HuH-7.5 (cell line): ENCODE measurements around the gene RCOR1.
A peak's percentile ranks its signal among the peaks of the same experiment; 100 is the strongest.

Experiments
- DNase-seq: peaks from one replicate; pipeline ENCODE4 v3.0.0; 2011; ENCODE audit warnings: low spot score

Gene RCOR1

DNA sequence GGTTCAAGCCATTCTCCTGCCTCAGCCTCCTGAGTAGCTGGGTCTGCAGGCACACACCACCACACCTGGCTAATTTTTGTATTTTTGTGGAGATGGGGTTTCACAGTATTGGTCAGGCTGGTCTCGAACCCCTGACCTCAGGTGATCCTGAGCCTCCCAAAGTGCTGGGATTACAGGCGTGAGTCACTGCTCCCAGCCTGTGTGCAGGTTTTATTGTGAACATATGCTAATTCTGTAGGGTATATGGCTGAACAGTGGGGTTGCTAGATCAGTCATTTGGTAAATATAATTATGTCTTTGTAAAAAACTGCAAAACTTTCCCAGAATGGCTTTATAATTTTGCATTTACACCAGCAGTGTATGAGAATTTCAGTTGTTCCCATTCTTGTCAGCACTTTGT, 85.9 kb downstream of the RCOR1 start:
- no peak for DNase-seq

DNA sequence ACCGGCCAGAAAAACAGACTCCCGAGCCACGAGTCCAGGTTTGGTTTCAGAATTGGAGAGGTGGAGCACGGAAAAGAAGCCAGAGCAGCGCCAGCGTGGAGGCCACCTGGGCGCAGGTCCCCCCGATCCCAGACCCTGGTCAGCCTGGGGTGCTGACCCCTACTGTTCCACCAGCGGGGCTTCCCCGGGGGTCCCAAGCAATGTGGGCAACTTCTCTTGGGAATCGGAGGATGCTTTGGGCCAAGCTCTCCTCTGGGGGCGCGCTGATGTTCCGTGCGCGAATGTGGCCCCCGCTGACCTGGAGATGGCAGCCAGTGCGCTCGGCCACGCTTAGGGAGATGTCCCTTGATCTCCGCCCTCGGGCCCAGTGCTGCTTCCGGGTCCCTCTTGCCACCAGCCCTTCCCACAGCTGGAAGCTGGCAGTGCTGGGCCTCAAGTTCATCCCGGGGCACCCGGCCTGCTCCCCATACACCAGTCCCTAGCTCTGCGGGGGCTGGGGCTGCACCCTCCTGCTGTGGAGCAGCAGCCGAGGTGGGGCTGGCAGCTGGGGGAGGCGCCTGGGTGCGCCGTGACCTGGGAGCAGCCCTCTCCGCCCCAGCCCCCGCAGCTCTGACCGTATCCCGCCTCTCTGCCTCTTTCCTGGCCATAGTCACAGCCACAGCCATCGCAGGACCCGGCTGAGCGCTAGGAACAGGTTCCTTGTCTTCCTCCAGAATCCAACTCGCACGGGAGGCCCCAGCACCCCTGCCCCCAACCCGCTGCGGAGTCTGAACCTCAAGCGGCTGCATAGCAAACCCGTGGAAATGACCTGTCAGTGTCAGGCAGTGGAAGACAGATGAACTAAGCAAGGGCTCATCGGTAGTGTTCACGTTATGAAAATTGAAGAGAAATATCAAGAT, 91.2 kb downstream of the RCOR1 start:
- DNase-seq = peak; percentile 33

DNA sequence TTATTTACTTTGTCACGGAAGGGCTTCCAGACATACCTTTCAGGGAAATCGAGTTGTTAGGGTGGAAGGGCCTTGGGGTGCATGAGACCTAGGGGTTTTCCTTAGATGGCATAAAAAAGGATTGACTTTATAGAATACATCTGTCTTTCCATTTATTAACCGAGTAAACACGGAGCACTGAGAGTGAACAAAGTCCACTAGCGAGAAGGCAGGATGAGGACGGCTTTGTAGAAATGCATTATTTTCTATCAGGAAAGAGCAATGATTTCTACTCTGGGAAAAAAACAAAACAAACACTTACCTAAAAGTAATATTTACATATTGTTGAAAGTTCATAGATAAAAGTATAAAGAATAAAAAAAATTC, 91.8 kb downstream of the RCOR1 start:
- DNase-seq = peak; percentile 37

DNA sequence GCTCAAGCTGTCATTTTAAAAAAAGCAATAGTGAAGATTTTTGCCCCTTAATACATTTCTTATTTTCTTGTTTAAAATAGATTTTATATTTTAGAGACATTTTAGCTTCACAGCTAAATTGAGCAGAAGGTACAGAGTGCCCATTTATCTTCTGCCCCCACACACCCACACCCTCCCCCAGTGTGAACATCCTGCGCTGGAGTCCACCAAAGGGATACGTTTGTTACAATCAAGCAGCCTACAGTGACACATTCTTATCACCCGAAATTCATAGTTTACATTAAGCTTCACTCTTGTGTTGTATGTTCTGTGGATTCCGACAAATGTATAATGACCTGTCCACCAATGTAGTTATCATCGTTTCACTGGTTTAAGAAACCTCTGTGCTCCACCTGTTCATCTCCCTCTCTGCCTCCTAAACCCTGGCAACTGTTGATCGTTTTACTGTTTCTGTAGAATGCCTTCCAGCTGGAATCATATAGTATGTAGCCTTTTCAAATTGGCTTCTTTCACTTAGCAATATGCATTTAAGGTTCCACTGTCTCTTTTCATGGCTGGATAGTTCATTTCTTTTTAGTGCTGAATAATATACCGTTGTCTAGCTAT, 93.8 kb downstream of the RCOR1 start:
- no peak for DNase-seq

DNA sequence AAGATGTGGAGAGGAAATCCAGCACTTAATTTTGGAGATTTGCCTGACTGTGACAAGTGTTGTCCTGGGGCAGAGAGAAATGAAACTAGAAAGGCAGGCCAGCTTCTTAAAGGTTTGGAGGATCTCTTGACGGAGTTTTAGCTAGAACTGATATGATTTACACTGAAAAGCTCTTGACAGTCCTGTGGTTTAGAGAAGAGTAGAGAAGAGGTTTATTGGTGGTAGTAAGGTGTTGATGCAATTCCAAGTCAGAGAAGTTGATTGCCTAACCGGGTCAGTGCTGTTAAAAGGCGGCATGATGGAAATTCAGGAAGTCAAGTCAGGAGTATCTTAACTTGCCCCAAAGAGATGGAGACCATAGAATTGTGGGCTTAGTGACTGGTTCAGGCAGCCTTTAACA, 95.8 kb downstream of the RCOR1 start:
- no peak for DNase-seq

DNA sequence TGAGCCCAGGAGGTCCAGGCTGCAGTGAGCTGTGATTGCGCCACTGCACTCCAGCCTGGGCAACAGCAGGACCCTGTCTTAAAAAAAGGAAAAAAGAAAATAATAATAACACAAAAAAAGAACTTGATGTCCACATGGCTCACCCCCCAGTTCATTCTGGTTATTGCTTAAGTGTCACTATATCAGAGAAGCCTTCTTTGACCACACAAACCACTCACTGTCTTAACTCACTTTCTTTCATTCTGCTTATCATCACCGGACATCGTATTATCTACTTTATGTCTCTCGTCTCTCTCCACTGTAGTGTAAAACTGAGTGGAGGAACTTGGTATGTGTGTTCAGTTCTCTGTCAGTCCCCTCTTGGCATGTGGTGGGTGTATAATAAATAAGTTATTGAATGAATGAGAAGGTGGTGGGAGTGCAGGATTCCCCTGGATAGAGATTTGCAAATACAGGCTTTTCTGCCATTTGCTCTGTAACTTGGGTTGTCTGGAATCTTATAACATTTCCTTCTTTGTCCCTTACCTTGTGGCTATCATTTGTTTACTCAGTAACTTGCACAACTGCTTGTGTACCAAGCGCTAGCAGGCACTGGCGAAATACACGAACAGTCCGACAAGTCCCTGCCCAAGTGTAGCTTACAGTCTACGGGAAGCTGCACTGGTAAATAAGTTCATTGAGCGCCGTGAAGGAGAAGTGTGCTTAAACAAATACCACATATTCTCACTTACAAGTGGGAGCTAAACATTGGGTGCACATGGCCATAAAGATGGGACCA, 98.2 kb downstream of the RCOR1 start:
- peak; percentile 29 for DNase-seq

DNA sequence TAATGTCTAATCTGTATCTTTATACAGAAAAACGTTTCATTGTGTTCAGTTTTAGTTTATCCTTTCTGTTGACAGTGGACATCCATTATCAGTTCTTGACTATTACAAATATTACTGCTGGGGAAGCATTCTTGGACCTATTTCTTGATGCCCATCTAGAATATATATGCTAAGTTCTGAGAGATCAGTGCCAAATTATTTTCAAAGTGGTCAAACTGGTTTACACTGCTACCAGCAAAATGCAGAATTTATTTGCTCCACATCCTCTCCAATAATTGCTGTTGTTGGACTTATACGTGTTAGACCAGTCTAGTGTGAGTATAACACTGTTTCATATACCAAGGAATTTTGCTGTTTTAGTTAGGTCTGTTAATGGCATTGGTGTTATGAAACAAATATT, 99.3 kb downstream of the RCOR1 start:
- no peak for DNase-seq

DNA sequence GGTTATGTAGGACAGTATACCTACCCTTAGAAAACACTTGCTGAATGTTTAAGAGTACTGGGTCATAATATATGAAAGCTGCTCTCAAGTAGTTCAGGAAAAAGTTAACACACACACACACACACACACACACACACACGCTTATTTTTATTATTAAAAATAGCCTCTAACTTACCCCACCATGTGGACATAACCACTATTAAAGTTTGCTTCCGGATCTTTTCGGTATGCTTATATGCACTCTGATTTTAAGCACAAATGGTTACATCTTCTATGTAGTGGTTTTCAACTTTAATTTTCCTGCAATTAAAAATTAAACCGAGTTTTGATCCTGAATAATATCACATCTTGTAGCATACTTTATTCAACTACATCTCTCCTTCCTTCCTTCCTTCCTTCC, 99.9 kb downstream of the RCOR1 start:
- DNase-seq = no peak

DNA sequence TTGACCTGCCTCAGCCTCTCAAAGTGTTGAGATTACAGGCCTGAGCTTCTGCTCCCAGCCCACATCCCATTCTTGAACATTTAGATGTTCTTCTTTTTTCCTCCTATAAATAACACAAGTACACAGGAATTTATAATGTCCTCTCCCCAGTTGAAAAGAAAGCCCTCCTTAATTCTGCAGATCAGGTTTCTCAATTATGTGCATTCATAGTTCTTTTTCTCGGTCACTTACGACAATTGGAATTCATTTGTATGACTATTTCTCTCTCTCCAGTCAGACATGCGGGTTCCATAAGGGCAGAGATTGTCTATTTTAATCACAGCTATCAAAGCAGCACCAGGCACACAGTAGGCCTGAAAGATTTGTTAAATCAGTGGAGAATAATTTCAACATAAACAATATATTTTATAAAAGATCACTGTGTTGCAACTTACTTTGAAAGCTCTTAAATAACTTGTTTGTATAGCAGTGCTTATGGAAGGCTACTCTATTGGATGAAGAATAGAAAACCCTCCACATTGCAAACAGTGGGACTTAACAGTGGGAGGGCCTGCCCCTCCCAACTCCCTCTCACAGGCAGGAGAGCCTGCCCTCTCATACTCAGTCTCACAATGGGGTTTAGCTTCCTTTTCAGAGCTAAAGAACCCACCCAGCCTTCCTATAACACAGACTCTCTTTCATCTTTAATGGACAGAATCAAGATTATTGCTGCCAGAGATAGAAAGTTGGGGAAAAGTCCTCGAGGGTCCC, 100.7 kb downstream of the RCOR1 start:
- DNase-seq = no peak

DNA sequence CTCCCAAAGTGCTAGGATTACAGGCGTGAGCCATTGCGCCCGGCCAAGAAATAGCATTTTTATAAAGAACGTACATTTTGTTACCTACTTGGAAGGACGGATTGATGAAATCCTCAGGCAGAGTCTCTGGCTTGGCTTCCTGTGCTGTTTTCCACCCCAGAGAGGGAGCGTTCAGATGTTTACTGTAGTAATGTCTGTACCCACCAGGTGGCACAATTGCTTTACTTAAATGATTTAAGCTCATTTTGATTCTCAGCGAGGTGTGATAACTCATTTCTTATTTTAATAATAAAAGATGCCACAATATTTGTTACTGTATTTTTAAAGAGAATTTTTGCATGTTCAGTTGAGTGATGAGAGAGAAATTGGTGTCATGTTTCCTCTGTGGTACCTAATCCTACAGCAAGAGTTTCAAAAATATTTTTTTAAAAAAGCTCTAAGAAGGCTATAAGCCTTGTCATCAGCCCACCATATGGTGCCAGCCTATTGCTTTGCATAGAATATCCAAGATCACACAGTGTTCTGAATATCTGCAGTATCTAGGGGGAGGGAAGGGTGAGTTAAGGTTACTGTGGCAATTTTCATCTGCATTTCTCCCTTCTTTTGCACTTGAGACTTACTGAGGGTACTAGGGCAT, 102.2 kb downstream of the RCOR1 start:
- peak; percentile 45 for DNase-seq

DNA sequence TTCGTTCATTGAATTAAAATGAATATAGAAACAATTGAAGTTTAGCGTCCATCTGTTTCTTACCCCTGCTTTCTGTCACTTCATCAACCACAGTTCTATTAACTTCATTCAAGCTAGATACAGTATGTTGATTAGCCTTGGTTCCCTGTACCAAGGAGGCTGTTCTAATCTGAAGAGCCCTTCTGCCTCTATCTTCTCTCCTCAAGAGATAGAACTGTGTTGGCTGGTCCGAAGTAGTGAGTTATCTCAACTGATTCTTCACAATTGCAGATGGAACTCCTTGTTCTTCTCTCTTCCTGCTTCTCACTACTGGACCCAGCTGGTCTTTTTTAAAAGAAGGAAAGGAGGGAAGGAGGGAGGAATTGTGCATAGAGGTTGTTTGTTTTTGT, 102.7 kb downstream of the RCOR1 start:
- no peak for DNase-seq

DNA sequence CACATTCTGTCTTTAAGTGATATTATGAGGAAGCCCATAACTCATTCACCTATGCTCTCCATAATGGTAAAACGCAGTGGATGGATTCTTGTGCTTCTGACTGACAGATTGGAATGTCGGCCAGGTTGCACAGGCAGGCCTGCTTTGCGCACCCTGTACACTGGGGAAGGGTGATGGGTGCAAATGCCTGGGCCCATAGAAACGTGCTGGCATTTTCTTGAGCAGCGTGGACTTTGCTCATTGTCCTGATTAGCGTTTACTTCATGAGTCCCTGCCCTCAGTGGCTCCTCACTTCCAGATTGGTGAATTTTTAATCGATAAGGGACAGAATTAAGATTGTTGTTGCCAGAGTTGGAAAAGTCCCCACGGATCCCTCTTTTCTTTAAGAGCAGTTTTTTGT, 103.9 kb downstream of the RCOR1 start:
- DNase-seq = no peak

DNA sequence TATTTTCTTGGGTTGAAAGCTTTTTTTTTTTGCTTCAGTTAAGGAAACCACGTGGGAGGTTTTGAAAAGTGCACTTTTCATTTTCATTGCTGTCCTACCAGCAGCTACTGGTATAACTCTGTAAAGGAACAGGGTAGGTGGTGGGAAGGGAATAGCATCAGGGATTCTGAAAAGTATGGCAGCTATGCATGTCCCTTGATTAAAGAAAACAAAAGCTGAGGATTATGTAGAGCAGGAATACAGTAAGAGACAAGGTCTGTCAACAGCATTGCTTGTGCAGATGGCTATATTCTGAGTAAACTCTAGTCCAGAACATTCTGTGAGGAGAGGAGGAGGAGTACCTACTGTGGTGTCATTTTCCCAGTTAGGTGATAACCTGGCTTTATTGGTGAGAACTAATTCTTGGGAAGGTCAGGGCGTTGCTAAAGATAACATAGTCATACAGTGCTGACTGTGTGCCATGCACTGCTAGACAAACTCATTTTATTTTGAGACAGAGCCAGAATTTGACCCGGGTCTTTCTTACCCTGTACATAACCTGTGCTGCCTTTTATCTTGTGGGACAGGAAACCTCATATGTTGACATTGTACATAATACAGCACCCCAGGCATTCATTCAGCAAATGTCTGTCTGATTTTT, 104.5 kb downstream of the RCOR1 start:
- no peak for DNase-seq

DNA sequence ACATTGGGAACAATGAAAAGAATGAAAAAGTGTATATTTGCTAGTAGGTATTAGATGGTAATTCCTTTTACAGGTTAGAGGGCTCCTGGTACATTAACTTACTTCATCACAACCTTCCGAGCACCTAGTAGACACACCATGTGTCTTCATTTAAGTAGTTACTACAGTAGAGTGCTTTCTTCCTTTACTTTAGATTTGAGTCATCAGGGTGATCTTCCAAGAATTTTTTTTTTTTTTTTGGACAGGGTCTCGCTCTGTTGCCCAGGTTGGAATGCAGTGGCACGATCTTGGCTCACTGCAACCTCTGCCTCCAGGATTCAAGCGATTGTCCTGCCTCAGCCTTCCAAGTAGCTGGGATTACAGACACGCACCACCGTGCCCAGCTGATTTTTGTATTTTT, 105.1 kb downstream of the RCOR1 start:
- DNase-seq = no peak

DNA sequence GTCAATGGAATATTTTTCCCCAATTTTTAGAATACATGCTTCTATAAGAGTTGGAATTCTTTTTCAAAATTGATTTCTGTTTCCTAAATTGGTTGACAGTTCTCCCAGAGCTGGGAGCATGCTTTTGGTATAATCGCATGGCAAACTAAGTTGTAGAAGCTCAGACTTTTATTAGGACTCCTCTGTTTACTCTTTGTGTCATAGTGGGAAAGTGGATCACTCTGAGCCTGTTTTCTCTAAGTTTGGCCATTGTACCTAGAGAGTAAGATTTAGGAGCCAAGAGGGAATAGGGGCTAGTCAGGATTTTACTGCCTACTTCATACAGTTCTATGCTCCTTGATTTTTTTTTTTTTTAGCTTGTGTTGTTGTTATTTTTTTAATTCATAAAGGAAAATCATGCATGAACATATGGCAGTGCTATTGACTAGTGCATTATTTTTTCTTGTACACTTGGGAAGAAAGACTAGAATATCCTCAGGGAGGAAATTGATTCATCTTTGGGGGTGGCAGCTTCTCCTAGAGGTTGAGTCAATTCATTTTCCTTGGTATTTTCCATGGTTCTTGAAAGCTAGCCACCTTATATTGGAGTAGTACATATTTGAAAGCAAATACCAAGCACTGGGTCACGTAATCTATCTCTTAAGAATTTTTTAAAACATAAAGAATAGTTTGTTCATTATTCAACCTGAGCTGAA, 107.1 kb downstream of the RCOR1 start:
- no peak for DNase-seq

DNA sequence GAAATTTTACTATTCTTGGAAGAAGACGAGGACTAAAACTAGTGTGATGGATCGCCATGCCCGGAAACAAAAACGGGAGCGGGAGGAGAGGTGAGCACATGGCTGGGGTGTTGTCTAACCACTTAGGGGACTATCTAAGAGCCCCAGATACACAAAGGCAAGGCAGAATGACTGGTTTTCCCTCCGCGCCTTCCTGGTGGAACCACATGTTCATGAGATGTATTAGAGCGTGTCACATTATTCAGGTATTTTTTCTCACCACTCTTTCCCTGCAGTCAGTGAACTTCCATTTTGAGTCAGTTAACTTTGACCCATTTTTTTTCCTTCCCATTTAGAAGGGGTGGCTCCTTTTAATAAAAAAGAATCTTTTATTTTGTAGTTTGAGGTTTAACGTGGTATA, 116.0 kb downstream of the RCOR1 start:
- no peak for DNase-seq

DNA sequence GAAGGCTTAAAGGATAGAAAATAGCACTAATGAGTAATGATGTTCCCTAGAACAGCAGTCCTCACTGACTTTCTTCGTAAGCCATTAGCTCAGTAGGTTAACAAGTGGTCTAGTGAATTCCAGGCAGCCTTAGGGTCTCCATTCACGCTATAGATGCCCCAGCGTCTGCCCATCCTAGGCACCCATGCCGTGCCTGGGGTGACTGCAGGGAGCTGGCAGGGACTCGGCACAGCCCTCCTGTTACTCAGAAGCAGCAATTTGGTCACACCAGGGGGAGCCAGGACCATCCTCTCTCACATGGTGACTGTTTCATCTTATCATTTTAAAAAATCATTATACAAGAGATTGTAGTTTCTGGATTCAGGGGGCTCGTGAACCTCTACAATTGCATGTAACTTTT, 118.8 kb downstream of the RCOR1 start:
- no peak for DNase-seq

DNA sequence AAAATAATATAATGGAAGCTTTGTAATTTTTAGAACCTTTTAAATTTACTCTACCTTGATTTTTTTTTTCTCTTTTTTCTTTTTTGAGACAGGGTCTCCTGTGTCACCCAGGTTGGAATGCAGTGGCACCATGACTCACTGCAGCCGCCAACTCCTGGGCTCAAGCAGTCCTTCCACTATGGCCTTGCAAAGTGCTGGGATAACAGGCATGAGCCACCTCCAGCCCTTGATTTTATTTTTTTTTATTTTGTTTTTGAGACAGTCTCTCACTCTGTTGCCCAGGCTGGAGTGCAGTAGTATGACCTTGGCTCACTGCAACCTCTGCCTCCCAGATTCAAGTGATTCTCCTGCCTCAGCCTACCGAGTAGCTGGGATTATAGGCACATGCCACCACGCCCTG, 119.5 kb downstream of the RCOR1 start:
- no peak for DNase-seq

DNA sequence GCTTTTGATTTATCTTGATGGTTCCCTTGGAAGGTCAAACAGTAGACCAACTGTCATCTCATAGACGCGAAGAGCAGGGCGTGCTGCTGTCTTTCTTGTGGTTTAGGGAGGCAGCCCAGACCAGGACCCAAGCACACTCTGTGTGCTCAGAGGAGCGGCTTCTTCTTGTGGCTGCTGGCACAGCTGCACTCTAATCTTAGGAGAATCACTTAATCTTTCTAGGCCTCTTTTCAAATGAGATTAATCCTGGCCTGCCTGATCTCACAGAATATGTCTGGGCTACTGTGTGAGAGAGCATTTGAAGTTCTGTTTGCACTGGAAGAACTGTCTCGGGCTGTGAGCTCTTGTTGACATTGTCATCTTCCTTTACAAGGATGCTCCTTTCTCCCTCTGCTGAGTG, 124.8 kb downstream of the RCOR1 start:
- DNase-seq = no peak

DNA sequence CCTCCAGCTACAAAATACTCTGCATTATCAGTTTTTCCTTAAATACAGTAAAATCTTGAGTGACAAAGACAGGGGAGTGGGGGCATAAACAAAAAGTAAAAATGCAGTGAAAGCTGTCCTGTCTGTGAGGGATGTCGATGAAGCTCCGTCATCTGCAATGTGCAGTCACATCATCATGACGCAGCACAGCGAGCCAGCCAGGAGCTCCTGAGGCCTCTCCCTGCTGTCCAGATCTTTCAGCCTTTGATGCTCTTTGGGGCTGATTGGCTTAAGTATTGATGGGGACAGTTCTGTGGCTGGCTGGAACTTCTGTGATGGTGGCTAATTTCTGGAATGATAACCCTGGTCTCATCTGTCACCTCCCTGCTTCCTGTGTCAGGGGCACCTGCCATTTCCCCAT, 130.2 kb downstream of the RCOR1 start:
- DNase-seq = no peak

DNA sequence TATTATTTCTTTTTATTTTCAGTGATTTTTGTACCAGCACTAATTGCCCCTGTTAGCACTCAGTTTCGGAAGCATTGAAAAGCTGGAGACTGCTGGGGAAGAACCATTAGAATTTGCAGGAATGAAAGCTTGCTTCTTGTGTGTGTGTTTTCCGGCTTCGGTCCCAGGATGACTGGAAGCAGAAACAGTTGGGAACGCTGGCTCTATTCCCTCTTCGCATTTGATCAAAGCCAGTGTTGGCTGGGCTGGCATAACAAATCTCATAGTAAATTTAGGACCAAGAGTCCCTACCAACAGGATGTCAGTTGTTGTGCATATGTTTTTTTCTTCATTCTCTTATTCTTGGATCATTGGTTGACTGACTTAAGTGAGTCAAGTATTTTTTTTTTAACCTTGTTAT, 131.2 kb downstream of the RCOR1 start:
- DNase-seq = no peak
